ENCODE results near the gene PDE8A. TPM values are rescaled to one million over a fixed set of nuclear protein-coding genes. Genes with fewer than 3 reads are reported as not detected.
"Not testable (repeated sequence)": the region's sequence is repeated elsewhere in the genome, so short reads cannot be mapped to it uniquely, and the experiment has no call there.

Gene PDE8A
- total RNA-seq, 2 experiments from 2014 or later = 17.3 to 18.7 TPM

GRCh38 chr15:85150130-85150480 lies 168.4 kb downstream of the PDE8A start:
- DNase-seq = no peak
- H3K9me3 Mint-ChIP-seq = peaks cover 7% of the 10 kb centered on the region
- no peaks in the 10 kb centered on the region for H3K27me3 Mint-ChIP-seq
- peaks cover 19% of the 10 kb centered on the region for H3K4me1 Mint-ChIP-seq
- H3K27ac Mint-ChIP-seq = no peak overlapping the region
- H3K4me3 Mint-ChIP-seq = no peak overlapping the region
- H3K36me3 Mint-ChIP-seq = peaks cover 5% of the 10 kb centered on the region

- DNase-seq = no peak
- Mint-ChIP-seq H3K27ac (no peak overlapping the region), H3K4me1 (peaks cover 19% of the 10 kb centered on the region), H3K27me3 (no peaks in the 10 kb centered on the region), H3K9me3 (peaks cover 7% of the 10 kb centered on the region), H3K4me3 (no peak overlapping the region), H3K36me3 (peaks cover 5% of the 10 kb centered on the region)
Measured at GRCh38 chr15:85151145-85151544, 169.5 kb downstream of the PDE8A start.

GRCh38 chr15:85151861-85152260 lies 170.2 kb downstream of the PDE8A start:
- H3K9me3 Mint-ChIP-seq = peaks cover 7% of the 10 kb centered on the region
- peaks cover 5% of the 10 kb centered on the region for H3K36me3 Mint-ChIP-seq
- H3K4me3 Mint-ChIP-seq = no peak overlapping the region
- H3K27ac Mint-ChIP-seq = no peak overlapping the region
- H3K4me1 Mint-ChIP-seq = peaks cover 19% of the 10 kb centered on the region
- no peaks in the 10 kb centered on the region for H3K27me3 Mint-ChIP-seq
- no peak for DNase-seq

GRCh38 chr15:85154061-85154460 lies 172.4 kb downstream of the PDE8A start:
- DNase-seq = no peak
- peaks cover 13% of the 10 kb centered on the region for H3K4me1 Mint-ChIP-seq

DNA sequence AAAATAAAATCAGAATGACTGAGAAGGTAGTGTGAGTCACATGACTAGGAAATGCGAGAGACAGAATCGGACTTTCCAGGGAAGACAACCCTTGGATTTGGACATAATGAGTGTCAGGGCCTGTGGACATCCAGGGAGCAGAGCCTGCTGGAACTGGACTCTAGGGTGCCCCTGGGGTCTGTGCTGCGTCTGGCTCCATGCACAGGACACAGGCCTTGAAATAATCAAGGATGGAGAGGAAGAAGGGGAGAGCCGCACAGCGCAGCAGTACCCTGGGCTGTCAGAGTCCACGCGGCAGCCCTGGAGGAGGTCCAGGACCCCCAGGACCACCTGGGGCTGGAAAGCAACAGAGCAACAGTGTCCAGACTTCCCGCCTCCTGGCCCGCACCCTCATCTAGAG lies 173.7 kb downstream of the PDE8A start:
- peaks cover 5% of the 10 kb centered on the region for H3K4me1 Mint-ChIP-seq
- no peak for DNase-seq
- H3K27me3 Mint-ChIP-seq = peaks cover 4% of the 10 kb centered on the region
- H3K9me3 Mint-ChIP-seq = peaks cover 7% of the 10 kb centered on the region
- H3K36me3 Mint-ChIP-seq = peaks cover 5% of the 10 kb centered on the region
- H3K4me3 Mint-ChIP-seq = no peak overlapping the region
- H3K27ac Mint-ChIP-seq = no peak overlapping the region

More at GRCh38 chr15:85154061-85154460, 172.4 kb downstream of the PDE8A start:
- peaks cover 5% of the 10 kb centered on the region for H3K36me3 Mint-ChIP-seq
- H3K27me3 Mint-ChIP-seq = no peaks in the 10 kb centered on the region
- H3K9me3 Mint-ChIP-seq = peaks cover 7% of the 10 kb centered on the region
- no peak overlapping the region for H3K27ac Mint-ChIP-seq
- H3K4me3 Mint-ChIP-seq = no peak overlapping the region

GRCh38 chr15:85155857-85156256 lies 174.2 kb downstream of the PDE8A start:
- no peak for DNase-seq
- Mint-ChIP-seq H3K27ac (no peak overlapping the region), H3K9me3 (peaks cover 7% of the 10 kb centered on the region), H3K27me3 (peaks cover 4% of the 10 kb centered on the region), H3K4me3 (no peak overlapping the region), H3K36me3 (peaks cover 5% of the 10 kb centered on the region), H3K4me1 (peaks cover 5% of the 10 kb centered on the region)

DNA sequence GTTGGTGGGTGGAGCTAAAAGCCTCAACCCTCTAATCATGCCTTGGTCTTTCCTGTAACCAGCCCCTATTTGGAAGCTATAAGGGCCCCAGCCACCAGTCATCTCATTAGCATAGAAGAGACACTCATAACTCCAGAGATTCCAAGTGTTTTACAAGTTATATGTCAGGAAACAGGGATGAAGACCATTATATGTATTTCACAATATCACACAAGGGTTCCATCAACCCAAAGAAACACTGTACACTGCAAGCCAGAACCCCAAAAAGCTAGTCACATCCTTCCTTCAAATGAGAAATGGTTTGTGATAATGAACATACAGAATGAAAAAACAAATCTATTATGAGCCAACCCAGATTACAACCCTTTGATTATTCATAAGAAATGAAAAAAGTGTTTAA lies 175.7 kb downstream of the PDE8A start:
- no peak overlapping the region for H3K4me3 Mint-ChIP-seq
- no peak for DNase-seq
- peaks cover 4% of the 10 kb centered on the region for H3K27me3 Mint-ChIP-seq
- peaks cover 5% of the 10 kb centered on the region for H3K4me1 Mint-ChIP-seq
- no peak overlapping the region for H3K27ac Mint-ChIP-seq
- peaks cover 11% of the 10 kb centered on the region for H3K9me3 Mint-ChIP-seq
- H3K36me3 Mint-ChIP-seq = peaks cover 5% of the 10 kb centered on the region

GRCh38 chr15:85162237-85162636 lies 180.6 kb downstream of the PDE8A start:
- DNase-seq = no peak
- no peaks in the 10 kb centered on the region for H3K4me1 Mint-ChIP-seq
- no peak overlapping the region for H3K4me3 Mint-ChIP-seq
- peaks cover 11% of the 10 kb centered on the region for H3K27me3 Mint-ChIP-seq
- no peak overlapping the region for H3K27ac Mint-ChIP-seq
- peaks cover 8% of the 10 kb centered on the region for H3K9me3 Mint-ChIP-seq
- H3K36me3 Mint-ChIP-seq = no peaks in the 10 kb centered on the region

DNA sequence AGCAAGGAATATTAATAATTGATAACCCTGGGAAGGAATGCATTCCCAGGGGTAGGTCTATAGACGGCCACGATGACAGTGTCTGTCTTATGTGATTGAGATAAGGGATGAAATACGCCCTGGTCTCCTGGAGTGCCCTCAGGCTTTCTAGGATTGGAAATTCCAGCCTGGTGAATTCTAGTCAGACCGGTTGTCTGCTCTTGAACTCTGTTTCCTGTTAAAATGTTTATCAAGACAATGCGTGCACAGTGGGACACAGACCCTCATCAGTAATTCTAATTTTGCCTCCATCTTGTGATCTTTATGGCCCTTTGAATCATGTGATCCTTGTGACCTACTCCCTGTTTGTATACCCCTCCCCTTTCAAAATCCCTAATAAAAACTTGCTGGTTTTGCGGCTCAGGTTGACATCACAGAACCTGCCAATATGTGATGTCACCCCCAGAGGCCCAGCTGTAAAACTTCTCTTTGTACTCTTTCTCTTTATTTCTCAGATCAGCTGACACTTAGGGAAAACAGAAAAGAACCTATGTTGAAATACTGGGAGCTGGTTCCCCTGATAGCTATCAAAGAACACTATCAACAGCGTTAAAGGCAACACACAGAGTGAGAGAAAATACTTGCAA lies 183.3 kb downstream of the PDE8A start:
- Mint-ChIP-seq H3K36me3 (no peaks in the 10 kb centered on the region), H3K27ac (no peak overlapping the region), H3K4me3 (no peak overlapping the region), H3K4me1 (no peaks in the 10 kb centered on the region), H3K27me3 (peaks cover 19% of the 10 kb centered on the region), H3K9me3 (peaks cover 8% of the 10 kb centered on the region)
- no peak for DNase-seq

GRCh38 chr15:85167568-85167967 lies 185.9 kb downstream of the PDE8A start:
- Mint-ChIP-seq H3K27me3 (peaks cover 38% of the 10 kb centered on the region), H3K4me3 (no peak overlapping the region), H3K4me1 (no peaks in the 10 kb centered on the region), H3K9me3 (peaks cover 8% of the 10 kb centered on the region), H3K27ac (no peak overlapping the region), H3K36me3 (peaks cover 1% of the 10 kb centered on the region)
- DNase-seq = no peak

DNA sequence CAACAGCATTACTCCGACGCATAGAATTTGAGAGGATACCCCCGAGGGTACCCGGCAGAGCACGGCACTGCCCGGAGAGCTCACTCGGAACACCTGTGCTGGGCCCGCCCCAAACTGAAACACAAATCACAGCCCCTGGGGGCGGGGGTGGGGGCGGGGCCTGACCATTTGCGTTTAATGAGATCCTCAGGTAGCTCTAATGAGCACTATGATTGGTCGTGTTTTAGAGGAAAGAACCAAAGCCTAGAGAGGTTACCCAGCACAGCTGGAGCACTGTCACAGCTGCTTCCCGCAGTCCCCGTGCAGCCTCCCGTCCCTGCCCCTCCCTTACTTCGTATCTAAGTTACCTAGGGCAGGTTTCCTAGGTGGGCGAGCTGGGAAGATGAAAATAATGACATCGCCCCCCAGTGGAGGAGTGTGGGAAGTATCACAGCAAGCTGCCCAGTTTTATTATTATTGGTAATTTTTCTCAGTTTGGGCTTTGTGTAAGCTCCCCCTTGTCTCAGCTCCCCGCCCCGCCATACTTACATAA lies 187.1 kb downstream of the PDE8A start:
- H3K9me3 Mint-ChIP-seq = peaks cover 8% of the 10 kb centered on the region
- H3K27ac Mint-ChIP-seq = no peak overlapping the region
- peak overlapping the region; percentile 14 for H3K4me3 Mint-ChIP-seq
- H3K4me1 Mint-ChIP-seq = no peaks in the 10 kb centered on the region
- peak; percentile 34 for DNase-seq
- H3K36me3 Mint-ChIP-seq = peaks cover 1% of the 10 kb centered on the region
- H3K27me3 Mint-ChIP-seq = peaks cover 44% of the 10 kb centered on the region

GRCh38 chr15:85171736-85172135 lies 190.1 kb downstream of the PDE8A start:
- no peak overlapping the region for H3K4me3 Mint-ChIP-seq

DNA sequence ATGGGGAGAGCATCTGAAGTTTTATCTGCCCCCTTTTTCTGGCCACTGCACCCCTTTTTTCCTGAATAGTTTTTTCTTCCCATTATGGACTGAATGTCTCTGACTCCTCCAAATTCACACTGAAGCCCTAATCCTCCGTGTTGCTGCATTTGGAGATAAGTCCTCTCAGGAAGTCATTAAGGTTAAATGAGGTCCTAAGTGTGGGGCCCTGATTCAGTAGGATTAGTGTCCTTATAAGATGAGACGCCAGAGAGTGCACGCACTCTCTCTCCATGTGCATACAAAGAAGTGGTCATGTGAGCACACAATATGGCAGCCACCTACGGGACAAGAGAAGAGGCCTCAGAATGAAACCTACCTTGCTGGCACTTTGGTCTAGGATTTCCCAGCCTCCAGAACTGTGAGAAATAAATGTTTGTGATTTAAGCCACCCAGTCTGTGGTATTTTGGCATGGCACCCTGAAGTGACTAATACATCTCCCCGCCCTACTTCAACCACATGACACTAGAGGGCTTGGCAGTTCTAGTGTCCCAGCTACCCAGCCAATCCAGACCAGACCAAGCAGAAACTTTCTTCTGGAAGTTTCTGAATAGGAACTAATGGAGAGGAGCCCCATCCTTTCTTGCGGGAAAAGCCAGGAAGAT lies 191.3 kb downstream of the PDE8A start:
- no peak for DNase-seq
- H3K9me3 Mint-ChIP-seq = peaks cover 5% of the 10 kb centered on the region
- H3K27me3 Mint-ChIP-seq = peaks cover 49% of the 10 kb centered on the region
- no peak overlapping the region for H3K4me3 Mint-ChIP-seq
- H3K4me1 Mint-ChIP-seq = peaks cover 2% of the 10 kb centered on the region
- peaks cover 1% of the 10 kb centered on the region for H3K36me3 Mint-ChIP-seq
- H3K27ac Mint-ChIP-seq = no peak overlapping the region

More at GRCh38 chr15:85171736-85172135, 190.1 kb downstream of the PDE8A start:
- Mint-ChIP-seq H3K27ac (no peak overlapping the region), H3K36me3 (peaks cover 1% of the 10 kb centered on the region), H3K27me3 (peaks cover 56% of the 10 kb centered on the region), H3K4me1 (peaks cover 2% of the 10 kb centered on the region), H3K9me3 (peaks cover 5% of the 10 kb centered on the region)
- no peak for DNase-seq

- peaks cover 46% of the 10 kb centered on the region for H3K27me3 Mint-ChIP-seq
- not testable (repeated sequence) for H3K4me1 Mint-ChIP-seq, H3K9me3 Mint-ChIP-seq, H3K4me3 Mint-ChIP-seq, DNase-seq, H3K27ac Mint-ChIP-seq, H3K36me3 Mint-ChIP-seq
Measured at GRCh38 chr15:85173630-85174029, 192.0 kb downstream of the PDE8A start.

- peaks cover 41% of the 10 kb centered on the region for H3K27me3 Mint-ChIP-seq
- peaks cover 2% of the 10 kb centered on the region for H3K4me1 Mint-ChIP-seq
- H3K27ac Mint-ChIP-seq = no peak overlapping the region
- H3K36me3 Mint-ChIP-seq = peaks cover 1% of the 10 kb centered on the region
- H3K9me3 Mint-ChIP-seq = peaks cover 5% of the 10 kb centered on the region
- no peak overlapping the region for H3K4me3 Mint-ChIP-seq
- DNase-seq = no peak
Measured at GRCh38 chr15:85174521-85174920, 192.9 kb downstream of the PDE8A start.

DNA sequence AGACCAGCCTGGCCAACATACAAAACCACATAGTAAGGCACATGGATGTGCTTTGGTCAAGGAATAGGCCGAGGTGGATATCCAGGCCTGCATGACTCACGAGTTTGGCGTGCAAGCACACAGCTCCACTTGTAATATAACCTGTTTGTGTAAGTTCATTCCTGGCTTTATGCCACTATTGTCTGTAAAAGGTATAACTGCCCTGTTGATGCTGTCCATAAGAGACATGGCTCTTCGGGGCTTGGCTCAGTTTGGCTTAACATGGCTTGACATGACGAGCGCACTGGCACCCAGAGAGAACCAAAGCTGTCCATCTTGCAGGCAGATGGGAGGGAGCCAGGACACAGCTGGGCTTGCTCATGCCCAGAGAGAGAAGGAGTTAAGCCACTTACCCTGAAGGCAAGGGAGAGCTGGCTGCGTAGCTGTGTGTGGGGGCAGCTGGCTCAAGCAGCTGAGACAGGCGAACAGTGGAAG lies 195.4 kb downstream of the PDE8A start:
- H3K27me3 Mint-ChIP-seq = peaks cover 22% of the 10 kb centered on the region
- H3K27ac Mint-ChIP-seq, DNase-seq, H3K36me3 Mint-ChIP-seq, H3K9me3 Mint-ChIP-seq, H3K4me1 Mint-ChIP-seq, H3K4me3 Mint-ChIP-seq: not testable (repeated sequence)
